Nasal cavity respiratory epithelium epithelial cell of viscerocranial mucosa (primary cell): ENCODE data around the gene SFXN4. TPM values are rescaled to one million over a fixed set of nuclear protein-coding genes. Genes with fewer than 3 reads are reported as not detected.

Experiments
- total RNA-seq: library from RNA; depleted of rRNA; stranded (reverse); fragments of >200 nt; gene quantifications from 2 replicates; pipeline ENCODE4 v1.2.3, GENCODE V29; 2014

SFXN4 gene, protein sequence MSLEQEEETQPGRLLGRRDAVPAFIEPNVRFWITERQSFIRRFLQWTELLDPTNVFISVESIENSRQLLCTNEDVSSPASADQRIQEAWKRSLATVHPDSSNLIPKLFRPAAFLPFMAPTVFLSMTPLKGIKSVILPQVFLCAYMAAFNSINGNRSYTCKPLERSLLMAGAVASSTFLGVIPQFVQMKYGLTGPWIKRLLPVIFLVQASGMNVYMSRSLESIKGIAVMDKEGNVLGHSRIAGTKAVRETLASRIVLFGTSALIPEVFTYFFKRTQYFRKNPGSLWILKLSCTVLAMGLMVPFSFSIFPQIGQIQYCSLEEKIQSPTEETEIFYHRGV
- total RNA-seq, result 24.3 and 30.4 TPM in 2 replicates

GRCh38 chr10:119165171-119166117 is at the start of gene SFXN4:
TSS of gene SFXN4 (minus strand) at chr10:119165714. CDS start at chr10:119165647, 67 bp downstream.

DNA sequence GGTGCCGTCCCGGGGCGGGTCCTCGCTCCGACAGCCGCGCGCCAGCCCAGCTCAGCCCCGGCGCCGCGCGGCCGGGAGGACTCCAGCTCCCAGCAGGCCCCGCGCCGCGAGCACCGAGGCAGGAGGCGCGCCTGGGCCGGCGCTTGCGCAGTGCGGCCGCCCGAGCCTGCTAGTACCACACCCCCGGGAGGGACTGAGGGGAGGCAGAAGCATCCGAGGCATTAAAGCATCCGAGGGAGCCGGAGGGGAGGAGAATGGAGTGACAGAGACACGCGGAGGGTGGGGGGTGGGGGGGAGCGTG is 41.8 kb upstream of the SFXN4 start, which contains the start of gene GRK5:
GRK5 (plus strand) TSS at position 206 of the 301 bp plus-strand sequence. CDS start 347 bp downstream, outside the sequence.

DNA sequence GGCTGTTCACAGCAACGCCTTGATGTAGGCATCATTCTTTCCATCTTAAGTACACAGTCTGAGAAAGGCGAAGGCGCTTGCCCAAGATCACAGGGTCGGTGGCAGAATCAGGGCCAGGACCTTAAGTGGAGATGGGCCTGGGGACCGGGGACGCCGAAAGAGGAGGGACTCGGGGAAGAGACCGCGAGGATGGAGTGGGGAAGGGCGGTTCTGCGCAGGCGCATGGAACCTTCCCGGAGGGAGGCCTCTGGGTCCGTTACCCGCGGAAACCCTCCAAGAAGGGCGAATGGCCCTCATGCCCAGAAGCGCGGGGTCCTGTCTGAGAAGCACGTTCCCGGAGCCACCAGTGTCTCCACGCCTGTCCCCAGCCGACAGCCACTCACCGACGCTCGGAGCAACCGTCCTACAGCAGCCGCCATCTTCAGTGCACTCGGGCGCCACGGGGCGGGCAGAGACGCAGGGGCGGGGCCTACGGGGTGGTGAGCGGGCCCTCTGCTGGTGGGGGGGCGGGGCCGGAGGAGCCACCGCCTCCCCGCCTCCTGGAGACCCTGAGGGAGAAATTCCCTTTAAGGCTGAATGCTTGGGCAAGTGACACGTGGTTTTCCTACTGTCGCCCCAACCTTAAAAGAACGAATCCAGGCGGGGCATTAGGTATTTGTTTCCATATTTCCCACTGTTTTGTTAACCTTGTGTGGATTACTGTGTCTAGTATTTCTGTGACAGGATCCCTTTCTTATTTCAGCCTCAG is 13.0 kb upstream of the SFXN4 start, which contains the start of gene PRDX3:
PRDX3 (minus strand) TSS at position 441 of the 748 bp plus-strand sequence; CDS start at position 419, 22 bp downstream.

GRCh38 chr10:119103903-119104653 is 61.4 kb downstream of the SFXN4 start, which contains the start of gene DENND10:
TSS of gene DENND10 (plus strand) at chr10:119104113. CDS start at chr10:119104143, 30 bp downstream.

Other genes with a start within 250 kb of the SFXN4 start
- 0.68 and 2.1 TPM in 2 replicates for gene NANOS1, start 136.0 kb downstream of the SFXN4 start, total RNA-seq
- gene EIF3A, start 84.9 kb downstream of the SFXN4 start, total RNA-seq, result 179 and 222 TPM in 2 replicates
- gene DENND10, start 61.6 kb downstream of the SFXN4 start, total RNA-seq, result 48.5 and 72.3 TPM in 2 replicates
- 120 and 172 TPM in 2 replicates for gene PRDX3, start 13.1 kb upstream of the SFXN4 start, total RNA-seq
- gene GRK5, start 41.9 kb upstream of the SFXN4 start, total RNA-seq, result 3.1 and 4.9 TPM in 2 replicates